Cardiac muscle cell (in vitro differentiated cells and primary cell): Measurements from ENCODE around the gene AKR1C1. TPM values are rescaled to one million over a fixed set of nuclear protein-coding genes. Genes with fewer than 3 reads are reported as not detected.
"Not testable (repeated sequence)": the region's sequence is repeated elsewhere in the genome, so short reads cannot be mapped to it uniquely, and the experiment has no call there.

Source experiments
- DNase-seq, 2 donors: peaks; one replicate each; pipeline versions ENCODE4 v3.0.0 to v3.0.0-alpha.2; 2010 to 2017; ENCODE audit warnings: low read depth in 1 of 2, low spot score in 1 of 2
- H3K27ac ChIP-seq: fragments of 200-600 bp; sonication (generic); 2 replicates; pipeline ENCODE4 v1.5.1; 2016
- H3K27me3 ChIP-seq: fragments of 200-600 bp; sonication (generic); 2 replicates; pipeline ENCODE4 v1.6.0; 2016; ENCODE audit warnings: control low read depth
- H3K36me3 ChIP-seq: fragments of 200-600 bp; sonication (generic); 2 replicates; pipeline ENCODE4 v1.5.1; 2016; ENCODE audit warnings: control low read depth
- H3K4me1 ChIP-seq: fragments of 200-600 bp; sonication (generic); 2 replicates; pipeline ENCODE4 v1.8.1; 2017; ENCODE audit warnings: low read depth, mild to moderate bottlenecking, mixed run types
- H3K4me3 ChIP-seq: fragments of 200-600 bp; sonication (generic); 2 replicates; pipeline ENCODE4 v1.5.1; 2016; ENCODE audit warnings: mild to moderate bottlenecking
- H3K9me3 ChIP-seq: fragments of 200-600 bp; sonication (generic); 2 replicates; pipeline ENCODE4 v1.5.1; 2017; ENCODE audit warnings: low read depth, mild to moderate bottlenecking, control low read depth
- CTCF ChIP-seq: IDR thresholded peaks from 2 replicates; pipeline ENCODE4 v1.5.1; 2012; ENCODE audit warnings: low read depth, mild to moderate bottlenecking, low read length
- polyA plus RNA-seq: library from polyadenylated mRNA; unstranded; fragments of >200 nt; fragmentation: Nextera tagmentation; extraction: Ambion mirVana; gene quantifications from 2 replicates; pipeline ENCODE4 v1.2.1, GENCODE V29; 2016
- total RNA-seq: library from RNA; depleted of rRNA; stranded (reverse); fragments of >200 nt; gene quantifications from 2 replicates; pipeline ENCODE4 v1.2.3, GENCODE V29; 2016

The AKR1C1 gene
- total and polyA plus RNA-seq, 2 experiments from 2014 or later, result 16.2 to 22.5 TPM

GRCh38 chr10:4967189-4967588 lies 4.0 kb downstream of the AKR1C1 start:
- H3K4me3 ChIP-seq, H3K27me3 ChIP-seq, DNase-seq, H3K9me3 ChIP-seq, H3K27ac ChIP-seq, H3K36me3 ChIP-seq, H3K4me1 ChIP-seq: not testable (repeated sequence)

GRCh38 chr10:4969289-4969688 lies 6.1 kb downstream of the AKR1C1 start:
- not testable (repeated sequence) for H3K9me3 ChIP-seq, H3K4me3 ChIP-seq, DNase-seq, H3K27me3 ChIP-seq, H3K4me1 ChIP-seq, H3K27ac ChIP-seq, H3K36me3 ChIP-seq

DNA sequence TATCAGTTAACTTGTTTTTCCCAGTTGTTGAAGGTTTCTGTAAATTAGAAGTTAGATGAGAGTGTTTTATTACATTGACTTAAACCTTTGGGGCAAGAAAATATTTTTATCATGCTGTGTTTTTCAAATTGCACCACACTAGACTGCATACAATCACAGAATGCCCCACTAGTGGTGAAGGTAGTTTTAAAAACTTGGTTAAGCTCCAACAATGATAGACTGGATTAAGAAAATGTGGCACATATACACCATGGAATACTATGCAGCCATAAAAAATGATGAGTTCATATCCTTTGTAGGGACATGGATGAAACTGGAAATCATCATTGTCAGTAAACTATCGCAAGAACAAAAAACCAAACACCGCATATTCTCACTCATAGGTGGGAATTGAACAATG lies 7.1 kb downstream of the AKR1C1 start:
- H3K36me3 ChIP-seq, H3K4me1 ChIP-seq, DNase-seq, H3K4me3 ChIP-seq, H3K27ac ChIP-seq, H3K27me3 ChIP-seq, H3K9me3 ChIP-seq: not testable (repeated sequence)

DNA sequence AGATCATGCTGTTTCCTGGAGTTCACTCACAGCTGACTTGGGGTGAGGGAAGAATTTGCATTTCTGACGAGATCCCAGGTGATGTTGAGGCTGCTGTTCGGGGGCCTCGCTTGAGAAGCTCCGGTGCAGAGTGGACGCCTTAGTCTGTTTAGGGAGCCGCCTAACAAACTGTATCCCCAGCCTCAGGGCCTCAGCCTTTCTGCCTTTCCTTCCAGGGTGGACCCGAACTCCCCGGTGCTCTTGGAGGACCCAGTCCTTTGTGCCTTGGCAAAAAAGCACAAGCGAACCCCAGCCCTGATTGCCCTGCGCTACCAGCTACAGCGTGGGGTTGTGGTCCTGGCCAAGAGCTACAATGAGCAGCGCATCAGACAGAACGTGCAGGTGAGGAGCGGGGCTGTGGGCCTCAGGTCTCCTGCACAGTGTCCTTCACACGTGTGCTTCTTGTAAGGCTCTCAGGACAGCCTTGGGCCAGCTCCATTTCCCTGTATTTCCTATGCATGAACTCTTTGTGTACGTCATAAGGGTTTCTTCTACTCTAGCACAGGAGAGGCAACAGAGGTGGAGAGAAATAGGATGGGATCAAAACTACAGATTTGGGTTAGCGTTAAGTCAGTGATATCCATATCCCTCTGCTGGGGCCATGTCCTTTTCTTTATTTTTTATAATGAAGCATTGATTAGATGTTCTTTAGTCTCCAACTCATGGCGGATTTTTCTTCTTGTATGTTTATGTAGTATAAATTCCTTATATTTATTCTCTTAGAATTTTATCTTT lies 9.3 kb downstream of the AKR1C1 start:
- not testable (repeated sequence) for H3K9me3 ChIP-seq, H3K4me1 ChIP-seq, H3K36me3 ChIP-seq, H3K27ac ChIP-seq, H3K4me3 ChIP-seq, H3K27me3 ChIP-seq, DNase-seq

GRCh38 chr10:4973294-4973693 lies 10.1 kb downstream of the AKR1C1 start:
- H3K27ac ChIP-seq, H3K4me3 ChIP-seq, DNase-seq, H3K36me3 ChIP-seq, H3K9me3 ChIP-seq, H3K27me3 ChIP-seq, H3K4me1 ChIP-seq: not testable (repeated sequence)

DNA sequence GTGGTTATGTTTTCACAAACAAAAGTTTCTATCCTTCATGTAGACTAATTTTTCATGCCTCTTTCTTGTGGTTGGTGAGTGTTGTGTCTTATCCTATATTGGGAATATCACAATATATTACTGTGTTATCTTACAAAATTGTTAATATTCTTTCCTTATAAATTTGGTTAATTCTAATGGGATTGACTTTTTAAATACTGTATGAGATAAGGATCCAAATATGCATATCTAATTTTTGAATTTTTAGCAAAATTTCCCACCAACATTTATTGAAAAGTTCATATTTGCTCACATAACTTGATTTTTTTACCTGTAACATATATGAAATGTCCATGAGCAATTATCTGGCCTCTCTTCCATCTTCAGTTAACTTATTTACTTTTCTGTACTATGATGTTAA lies 11.2 kb downstream of the AKR1C1 start:
- not testable (repeated sequence) for H3K4me1 ChIP-seq, H3K4me3 ChIP-seq, H3K27me3 ChIP-seq, H3K27ac ChIP-seq, H3K36me3 ChIP-seq, H3K9me3 ChIP-seq, DNase-seq

GRCh38 chr10:4977025-4977424 lies 13.8 kb downstream of the AKR1C1 start:
- no peak for TF ChIP-seq CTCF
- Histone ChIP-seq H3K4me3 (no peak overlapping the region), H3K4me1 (peaks cover 13% of the 10 kb centered on the region), H3K27me3 (no peaks in the 10 kb centered on the region), H3K36me3 (no peaks in the 10 kb centered on the region), H3K9me3 (no peaks in the 10 kb centered on the region), H3K27ac (no peak overlapping the region)
- no peak for DNase-seq

GRCh38 chr10:4978870-4979269 lies 15.7 kb downstream of the AKR1C1 start:
- no peak for TF ChIP-seq CTCF
- Histone ChIP-seq H3K9me3 (no peaks in the 10 kb centered on the region), H3K4me3 (no peak overlapping the region)

DNA sequence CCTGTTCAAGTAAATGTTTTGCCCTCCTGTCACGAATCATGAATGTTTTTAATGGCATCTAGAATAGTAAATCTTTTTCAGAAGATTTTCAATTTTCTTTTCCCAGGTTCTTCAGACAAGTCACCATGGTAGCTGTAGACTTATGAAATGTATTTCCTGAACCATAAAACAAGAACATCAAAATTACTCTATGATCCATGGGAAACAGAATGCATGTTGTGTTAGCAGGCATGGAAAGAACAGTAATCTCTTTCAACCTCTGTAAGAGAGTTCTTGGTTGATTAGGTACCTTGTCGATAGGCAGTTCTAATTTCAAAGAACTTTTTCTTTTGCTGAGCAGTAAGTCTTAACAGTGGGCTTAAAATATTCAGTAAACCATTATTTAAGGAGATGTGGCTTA lies 17.6 kb downstream of the AKR1C1 start:
- H3K27ac ChIP-seq, result no peak overlapping the region
- TF ChIP-seq CTCF, result no peak
- no peak overlapping the region for H3K4me3 ChIP-seq
- H3K4me1 ChIP-seq, result peaks cover 13% of the 10 kb centered on the region
- no peaks in the 10 kb centered on the region for H3K9me3 ChIP-seq
- no peak for DNase-seq
- H3K36me3 ChIP-seq, result no peaks in the 10 kb centered on the region
- H3K27me3 ChIP-seq, result no peaks in the 10 kb centered on the region

More at GRCh38 chr10:4978870-4979269, 15.7 kb downstream of the AKR1C1 start:
- Histone ChIP-seq H3K27me3 (no peaks in the 10 kb centered on the region), H3K36me3 (no peaks in the 10 kb centered on the region), H3K27ac (no peak overlapping the region), H3K4me1 (peaks cover 13% of the 10 kb centered on the region)
- DNase-seq, result no peak
